GM12865 (cell line): ENCODE data around the gene CLTCL1.

Source experiments
- DNase-seq: peaks from one replicate; pipeline ENCODE4 v3.0.0; 2010; ENCODE audit warnings: low read depth
- H3K4me3 ChIP-seq: 2 replicates; pipeline ENCODE4 v1.5.1; 2011; ENCODE audit warnings: mild to moderate bottlenecking, low read depth, low read length, control low read depth
- TF ChIP-seq, protein P1 (sequence below): IDR thresholded peaks from 2 replicates; pipeline ENCODE4 v1.5.1; 2011; ENCODE audit warnings: low read length, control low read depth, low read depth, inconsistent platforms; ENCODE audit not compliant: insufficient read depth; ENCODE audit errors: missing control alignments

CLTCL1 gene

DNA sequence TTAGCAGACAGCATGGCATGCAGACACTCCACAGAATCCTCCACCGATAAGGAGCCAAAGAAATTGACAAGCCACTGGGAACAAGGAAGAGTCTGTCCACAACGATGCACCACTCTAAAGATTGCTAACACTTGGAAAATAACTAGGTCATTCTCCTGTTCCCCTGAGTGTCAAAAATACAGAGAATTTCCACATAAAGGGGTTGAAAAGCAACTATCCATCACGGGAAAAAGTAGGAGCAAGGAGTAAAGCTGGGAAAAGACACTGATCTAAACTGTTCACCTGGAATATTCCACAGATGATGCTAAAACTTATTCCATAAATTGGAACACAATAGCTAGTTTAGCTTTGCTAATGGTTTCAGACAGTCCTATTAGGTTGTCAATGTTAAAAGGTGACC, 66.0 kb downstream of the CLTCL1 start:
- no peak for DNase-seq
- H3K4me3 ChIP-seq = no peak overlapping the region
- TF ChIP-seq, protein P1, sequence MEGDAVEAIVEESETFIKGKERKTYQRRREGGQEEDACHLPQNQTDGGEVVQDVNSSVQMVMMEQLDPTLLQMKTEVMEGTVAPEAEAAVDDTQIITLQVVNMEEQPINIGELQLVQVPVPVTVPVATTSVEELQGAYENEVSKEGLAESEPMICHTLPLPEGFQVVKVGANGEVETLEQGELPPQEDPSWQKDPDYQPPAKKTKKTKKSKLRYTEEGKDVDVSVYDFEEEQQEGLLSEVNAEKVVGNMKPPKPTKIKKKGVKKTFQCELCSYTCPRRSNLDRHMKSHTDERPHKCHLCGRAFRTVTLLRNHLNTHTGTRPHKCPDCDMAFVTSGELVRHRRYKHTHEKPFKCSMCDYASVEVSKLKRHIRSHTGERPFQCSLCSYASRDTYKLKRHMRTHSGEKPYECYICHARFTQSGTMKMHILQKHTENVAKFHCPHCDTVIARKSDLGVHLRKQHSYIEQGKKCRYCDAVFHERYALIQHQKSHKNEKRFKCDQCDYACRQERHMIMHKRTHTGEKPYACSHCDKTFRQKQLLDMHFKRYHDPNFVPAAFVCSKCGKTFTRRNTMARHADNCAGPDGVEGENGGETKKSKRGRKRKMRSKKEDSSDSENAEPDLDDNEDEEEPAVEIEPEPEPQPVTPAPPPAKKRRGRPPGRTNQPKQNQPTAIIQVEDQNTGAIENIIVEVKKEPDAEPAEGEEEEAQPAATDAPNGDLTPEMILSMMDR = no peak

DNA sequence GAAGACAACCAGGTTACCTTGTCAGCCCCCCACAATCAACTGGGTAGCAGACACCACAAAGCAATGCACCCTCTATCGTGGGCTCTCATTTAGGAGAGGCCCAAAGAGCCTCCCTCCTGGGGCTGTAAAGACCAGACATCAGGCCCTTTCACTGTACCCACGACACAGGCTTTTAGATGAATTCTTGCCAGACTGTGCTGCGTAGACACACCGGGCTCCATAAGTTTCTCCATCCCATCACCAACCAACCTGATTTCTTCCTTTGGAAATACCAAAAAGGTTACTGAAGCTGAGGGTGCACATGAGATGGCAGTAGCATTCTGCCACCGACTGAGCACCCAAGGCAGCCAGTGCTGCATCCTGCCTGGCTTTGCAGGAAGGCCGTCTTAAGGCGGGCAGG, 66.5 kb downstream of the CLTCL1 start:
- TF ChIP-seq, protein P1 = no peak
- H3K4me3 ChIP-seq = no peak overlapping the region
- no peak for DNase-seq

DNA sequence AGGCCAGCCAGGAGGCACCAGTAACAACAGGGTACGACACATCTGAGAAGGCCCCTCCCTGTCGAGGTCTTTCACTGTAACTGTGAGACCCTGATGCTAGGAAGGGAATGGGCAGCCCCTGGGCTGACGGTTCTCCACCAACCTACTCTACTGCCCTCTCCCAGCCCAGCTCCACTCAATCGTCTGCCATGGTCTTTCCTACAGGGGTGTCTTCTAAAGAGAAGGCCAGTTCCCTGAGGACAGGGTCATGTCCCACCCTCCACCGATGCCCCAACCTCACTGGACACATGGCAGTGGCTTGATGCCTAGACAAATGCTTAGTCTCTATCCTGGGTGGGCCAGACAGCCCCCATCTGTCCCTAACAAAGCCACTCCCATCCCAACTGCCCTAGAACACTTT, 67.0 kb downstream of the CLTCL1 start:
- H3K4me3 ChIP-seq = no peak overlapping the region
- TF ChIP-seq, protein P1 = no peak
- no peak for DNase-seq

DNA sequence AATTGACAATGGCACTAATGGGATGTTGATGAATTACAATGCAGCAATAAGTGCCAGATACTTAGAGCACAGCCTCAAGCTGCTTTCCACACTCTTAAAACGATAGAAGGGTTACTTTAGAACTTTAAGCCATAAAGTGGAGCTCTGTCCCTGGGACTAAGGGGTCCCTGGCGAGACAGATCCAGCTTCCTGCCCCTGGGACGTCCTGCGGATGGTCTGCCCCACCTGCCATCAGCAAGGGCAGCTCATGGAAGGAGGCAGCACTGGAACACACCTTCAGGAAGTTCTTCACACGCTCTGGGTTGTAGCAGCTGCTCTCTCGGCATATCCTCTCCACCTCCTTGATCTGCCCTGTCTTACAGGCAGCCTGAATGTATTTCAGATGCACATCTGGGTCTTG, 67.9 kb downstream of the CLTCL1 start:
- no peak for DNase-seq
- TF ChIP-seq, protein P1 = no peak
- H3K4me3 ChIP-seq = no peak overlapping the region

DNA sequence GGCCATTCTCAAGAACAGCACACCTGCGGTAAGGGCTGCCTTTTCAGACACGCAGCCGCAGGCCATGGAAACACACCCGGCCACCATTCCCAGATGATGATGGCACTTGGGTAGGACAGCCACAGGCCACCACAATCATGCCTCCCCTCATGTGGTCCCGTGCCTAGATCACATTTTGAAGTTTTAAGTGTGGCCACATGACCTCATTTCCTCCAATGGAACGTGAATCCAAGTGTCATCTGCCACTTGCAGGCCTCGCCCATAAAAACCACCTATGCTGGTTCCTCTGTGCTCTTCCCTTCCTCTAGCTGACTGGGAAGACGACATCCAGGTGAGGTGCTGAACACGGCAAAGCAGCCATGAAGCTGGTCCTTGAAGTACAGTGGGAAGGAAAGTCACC, 68.4 kb downstream of the CLTCL1 start:
- H3K4me3 ChIP-seq = no peak overlapping the region
- TF ChIP-seq, protein P1 = no peak
- no peak for DNase-seq

DNA sequence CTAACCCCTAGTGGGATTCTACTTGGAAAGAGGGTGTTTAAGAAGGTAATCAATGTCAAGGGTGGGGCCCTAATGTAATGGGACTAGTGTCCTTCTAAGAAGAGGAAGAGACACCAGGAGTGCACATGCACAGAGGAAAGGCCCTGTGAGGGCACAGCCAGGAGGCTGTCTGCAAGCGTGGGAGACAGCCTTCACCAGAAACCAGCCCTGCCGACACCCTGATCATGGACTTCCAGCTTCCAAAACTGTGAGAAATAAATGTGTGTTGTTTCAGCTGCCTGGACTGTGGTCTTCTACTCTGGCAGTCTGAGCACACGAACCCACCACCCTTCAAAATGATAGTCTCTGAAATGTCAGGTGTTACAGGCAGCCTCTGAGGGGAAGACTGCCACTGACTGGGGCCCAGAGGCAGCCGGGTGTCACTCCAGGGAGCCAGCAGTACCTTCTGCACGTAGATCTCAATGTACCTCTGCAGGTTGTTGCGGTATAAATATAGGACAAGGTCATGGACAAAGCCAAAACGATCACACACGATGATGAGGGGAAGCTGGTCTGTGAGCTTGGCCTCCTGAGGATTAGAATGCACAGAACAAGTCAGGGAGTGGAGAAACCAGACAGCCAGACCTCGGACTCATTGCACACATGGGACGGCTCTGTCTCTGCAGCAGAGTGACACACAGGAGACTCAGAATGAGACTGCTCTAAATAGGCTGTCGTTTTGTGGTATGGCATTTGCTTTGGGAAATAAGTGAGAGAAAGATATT, 69.1 kb downstream of the CLTCL1 start:
- no peak for DNase-seq
- H3K4me3 ChIP-seq = no peak overlapping the region
- TF ChIP-seq, protein P1 = no peak

DNA sequence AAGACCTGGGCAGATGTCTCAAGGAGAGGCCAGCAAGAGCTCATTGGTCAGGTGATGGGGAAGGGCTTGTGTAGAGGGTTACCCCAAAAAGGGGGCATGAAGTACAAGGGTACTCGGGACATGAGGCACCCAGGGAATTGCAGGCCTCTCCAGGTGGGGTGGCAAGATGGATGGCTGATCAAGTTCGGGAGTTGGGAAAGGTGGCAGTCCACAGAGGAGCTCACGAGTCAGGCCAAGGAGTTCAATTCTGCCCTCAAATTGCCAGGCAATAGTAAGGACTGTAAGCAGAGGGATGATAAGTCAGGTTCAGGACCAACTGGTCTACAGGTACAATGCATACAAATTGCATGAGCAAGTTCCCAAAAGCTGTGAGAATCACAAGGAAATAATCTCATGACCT, 70.7 kb downstream of the CLTCL1 start:
- H3K4me3 ChIP-seq = no peak overlapping the region
- DNase-seq = no peak
- TF ChIP-seq, protein P1 = no peak
